Measurements from ENCODE around the gene ARF3. TPM values are rescaled to one million over a fixed set of nuclear protein-coding genes. Genes with fewer than 3 reads are reported as not detected.

Gene ARF3
- total RNA-seq, 1 experiment from 2014 or later = 257 TPM

- TF ChIP-seq, protein P1, sequence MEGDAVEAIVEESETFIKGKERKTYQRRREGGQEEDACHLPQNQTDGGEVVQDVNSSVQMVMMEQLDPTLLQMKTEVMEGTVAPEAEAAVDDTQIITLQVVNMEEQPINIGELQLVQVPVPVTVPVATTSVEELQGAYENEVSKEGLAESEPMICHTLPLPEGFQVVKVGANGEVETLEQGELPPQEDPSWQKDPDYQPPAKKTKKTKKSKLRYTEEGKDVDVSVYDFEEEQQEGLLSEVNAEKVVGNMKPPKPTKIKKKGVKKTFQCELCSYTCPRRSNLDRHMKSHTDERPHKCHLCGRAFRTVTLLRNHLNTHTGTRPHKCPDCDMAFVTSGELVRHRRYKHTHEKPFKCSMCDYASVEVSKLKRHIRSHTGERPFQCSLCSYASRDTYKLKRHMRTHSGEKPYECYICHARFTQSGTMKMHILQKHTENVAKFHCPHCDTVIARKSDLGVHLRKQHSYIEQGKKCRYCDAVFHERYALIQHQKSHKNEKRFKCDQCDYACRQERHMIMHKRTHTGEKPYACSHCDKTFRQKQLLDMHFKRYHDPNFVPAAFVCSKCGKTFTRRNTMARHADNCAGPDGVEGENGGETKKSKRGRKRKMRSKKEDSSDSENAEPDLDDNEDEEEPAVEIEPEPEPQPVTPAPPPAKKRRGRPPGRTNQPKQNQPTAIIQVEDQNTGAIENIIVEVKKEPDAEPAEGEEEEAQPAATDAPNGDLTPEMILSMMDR (IDR thresholded peaks at IDR 0.05; ENCODE audit: insufficient read depth in 1 of 2, low read depth in 1 of 2, low read length in 1 of 2, severe bottlenecking in 1 of 2, unreplicated experiment in 1 of 2) = peak; percentile 94 to 98
- Mint-ChIP-seq H3K36me3 (ENCODE audit: insufficient read depth, unreplicated experiment) (peaks cover 73% of the 10 kb centered on the region), H3K27me3 (ENCODE audit: insufficient read depth, unreplicated experiment) (no peaks in the 10 kb centered on the region), H3K4me3 (ENCODE audit: unreplicated experiment) (no peak overlapping the region), H3K4me1 (ENCODE audit: low read depth, unreplicated experiment) (no peaks in the 10 kb centered on the region), H3K27ac (ENCODE audit: unreplicated experiment) (no peak overlapping the region), H3K9me3 (ENCODE audit: unreplicated experiment) (no peaks in the 10 kb centered on the region)
- DNase-seq = peak; percentile 75 to 88
- peaks cover 2% of the 10 kb centered on the region; the same call in 1 of the 2 replicates for H3K36me3 ChIP-seq (ENCODE audit: control insufficient read depth, insufficient read depth, low read length)
- ChIA-PET POLR2A (interaction anchor here (0.6 kb wide), 2 partner anchors 21 to 83 kb away, joined by 3 to 4 read pairs; partner anchors contain the start of gene ARF3), CTCF (interaction anchor here (0.6 to 3.6 kb wide), 16 partner anchors 11 to 183 kb away, joined by 3 to 53 read pairs (median 4); partner anchors contain the start of genes DDX23, FKBP11 and WNT10B)
- H3K4me1 ChIP-seq = no peaks in the 10 kb centered on the region
- no peaks in the 10 kb centered on the region for H3K9me3 ChIP-seq
- BruUV-seq (replicated peaks) = TSS peak; percentile 38
- H3K4me3 ChIP-seq (ENCODE audit: low read depth, low read length) = no peak overlapping the region
- intact Hi-C loops (cut with micrococcal nuclease; ENCODE audit: unreplicated experiment) = loop anchor here (1.0 to 5.0 kb wide), 3 partner anchors 46 to 83 kb away; partner anchors contain the start of gene DDN
- no peaks in the 10 kb centered on the region for H3K27me3 ChIP-seq (replicated peaks; ENCODE audit: control insufficient read depth, insufficient read depth, low read length)
Measured at GRCh38 chr12:48936379-48936979, 20.8 kb downstream of the ARF3 start.

DNA sequence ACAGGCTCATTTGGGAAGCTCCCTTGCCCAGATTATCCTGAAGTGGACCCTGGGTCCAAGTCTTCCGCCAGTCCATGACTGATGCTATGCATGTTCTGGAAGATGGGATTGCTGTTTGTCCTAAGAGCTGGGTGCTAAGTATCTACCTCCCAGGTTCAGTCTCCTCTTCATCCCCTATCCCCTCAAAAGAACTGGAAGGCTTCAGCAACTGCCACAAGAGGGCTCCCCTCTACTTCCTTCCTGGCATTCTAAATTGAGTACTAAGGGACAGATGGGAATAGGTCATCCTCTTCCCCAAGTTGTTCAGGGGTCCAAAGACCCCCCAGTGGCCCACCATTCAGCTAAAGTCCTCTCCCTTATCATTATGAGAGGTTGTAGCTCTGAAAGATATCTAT is 23.0 kb downstream of the ARF3 start:
- no peaks in the 10 kb centered on the region for H3K9me3 ChIP-seq
- no peaks in the 10 kb centered on the region for H3K4me1 ChIP-seq
- Mint-ChIP-seq H3K27ac (ENCODE audit: unreplicated experiment) (no peak overlapping the region), H3K4me3 (ENCODE audit: unreplicated experiment) (no peak overlapping the region), H3K9me3 (ENCODE audit: unreplicated experiment) (no peaks in the 10 kb centered on the region), H3K36me3 (ENCODE audit: insufficient read depth, unreplicated experiment) (peaks cover 78% of the 10 kb centered on the region), H3K27me3 (ENCODE audit: insufficient read depth, unreplicated experiment) (no peaks in the 10 kb centered on the region), H3K4me1 (ENCODE audit: low read depth, unreplicated experiment) (no peaks in the 10 kb centered on the region)
- no peak overlapping the region for H3K4me3 ChIP-seq (ENCODE audit: low read depth, low read length)
- DNase-seq = peak in 1 of 2 experiments; percentile 31
- H3K27me3 ChIP-seq (replicated peaks; ENCODE audit: control insufficient read depth, insufficient read depth, low read length) = no peaks in the 10 kb centered on the region
- TF ChIP-seq, protein P1 (IDR thresholded peaks at IDR 0.05; ENCODE audit: insufficient read depth in 1 of 2, low read depth in 1 of 2, low read length in 1 of 2, severe bottlenecking in 1 of 2, unreplicated experiment in 1 of 2) = peak; percentile 35 to 64
- no TSS peak for BruUV-seq (replicated peaks)
- ChIA-PET CTCF (interaction anchor here (0.9 kb wide), 2 partner anchors 24 to 35 kb away, joined by 3 read pairs; partner anchors contain the start of gene ARF3), POLR2A (no interaction called here)
- intact Hi-C loops (cut with micrococcal nuclease; ENCODE audit: unreplicated experiment) = no loop called here
- H3K36me3 ChIP-seq (ENCODE audit: control insufficient read depth, insufficient read depth, low read length) = 0 out of 2 replicates have a peak, but pooled peaks cover 2% of the 10 kb centered on the region

- H3K27me3 ChIP-seq (replicated peaks; ENCODE audit: control insufficient read depth, insufficient read depth, low read length) = no peaks in the 10 kb centered on the region
- no peak for DNase-seq
- intact Hi-C loops (cut with micrococcal nuclease; ENCODE audit: unreplicated experiment) = no loop called here
- ChIA-PET CTCF (interaction anchor here (0.6 to 0.9 kb wide), 3 partner anchors 24 to 50 kb away, joined by 3 read pairs; partner anchors contain the start of gene ARF3), POLR2A (no interaction called here)
- H3K27me3 Mint-ChIP-seq (ENCODE audit: insufficient read depth, unreplicated experiment) = no peaks in the 10 kb centered on the region
- no peaks in the 10 kb centered on the region for H3K4me1 Mint-ChIP-seq (ENCODE audit: low read depth, unreplicated experiment)
- H3K9me3 Mint-ChIP-seq (ENCODE audit: unreplicated experiment) = no peaks in the 10 kb centered on the region
- no peak overlapping the region for H3K4me3 Mint-ChIP-seq (ENCODE audit: unreplicated experiment)
- no peaks in the 10 kb centered on the region for H3K9me3 ChIP-seq
- 0 out of 2 replicates have a peak, but pooled peaks cover 2% of the 10 kb centered on the region for H3K36me3 ChIP-seq (ENCODE audit: control insufficient read depth, insufficient read depth, low read length)
- no peak overlapping the region for H3K27ac Mint-ChIP-seq (ENCODE audit: unreplicated experiment)
- BruUV-seq (replicated peaks) = no TSS peak
- no peaks in the 10 kb centered on the region for H3K4me1 ChIP-seq
- TF ChIP-seq, protein P1 (IDR thresholded peaks at IDR 0.05; ENCODE audit: insufficient read depth in 1 of 2, low read depth in 1 of 2, low read length in 1 of 2, severe bottlenecking in 1 of 2, unreplicated experiment in 1 of 2) = no peak
- peaks cover 78% of the 10 kb centered on the region for H3K36me3 Mint-ChIP-seq (ENCODE audit: insufficient read depth, unreplicated experiment)
- no peak overlapping the region for H3K4me3 ChIP-seq (ENCODE audit: low read depth, low read length)
Measured at GRCh38 chr12:48933664-48934311, 23.5 kb downstream of the ARF3 start.

All from Caco-2 (cell line).